ENCODE results near the gene ITGAV. TPM values are rescaled to one million over a fixed set of nuclear protein-coding genes. Genes with fewer than 3 reads are reported as not detected.

Gene ITGAV
- total and polyA plus RNA-seq, 2 of the 4 experiments (the other 2 are of a cell fraction) = 45.8 to 181 TPM

DNA sequence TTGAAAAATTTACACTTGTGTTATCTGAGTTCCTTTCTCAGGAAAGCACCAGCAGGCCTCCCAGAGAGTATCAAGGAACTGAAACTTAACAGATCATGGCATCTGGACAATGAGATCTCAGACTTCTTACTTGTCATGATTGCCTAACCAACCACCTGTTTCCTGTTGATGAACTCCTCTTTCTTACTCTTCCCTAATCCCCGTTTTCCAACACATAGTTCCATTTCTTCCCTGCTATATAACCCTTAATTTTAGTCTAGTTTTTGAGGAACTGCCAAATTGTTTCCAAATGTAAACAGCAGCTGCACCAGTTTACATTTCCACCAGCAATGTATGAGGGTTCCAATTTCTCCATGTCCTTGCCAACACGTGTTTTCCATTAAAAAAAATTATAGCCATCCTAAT lies 98.0 kb downstream of the ITGAV start:
- in situ Hi-C loops (cut with MboI; ENCODE audit: low sequenced_read_pairs) (no loop called here), dilution Hi-C loops (cut with HindIII; ENCODE audit: low sequenced_read_pairs, unreplicated experiment) (no loop called here), intact Hi-C loops (cut with micrococcal nuclease) (no loop called here)
- no peak overlapping the region for H2BK15ac ChIP-seq (ENCODE audit: low read depth, low read length)
- H2BK120ac ChIP-seq (ENCODE audit: low read depth, low read length) = no peak overlapping the region
- DNase-seq (peak; percentile 90), ATAC-seq (ENCODE audit: low read depth) (peak; percentile 62)
- no TSS peak for BruUV-seq (replicated peaks)
- H2AK9ac ChIP-seq (replicated peaks; ENCODE audit: low read depth, low read length, poor library complexity) = no peak overlapping the region
- no peak overlapping the region for H3K9ac ChIP-seq (ENCODE audit: low read depth, low read length)
- no peaks in the 10 kb centered on the region for H3K9me1 ChIP-seq (ENCODE audit: insufficient read depth, low read length)
- peaks cover 2% of the 10 kb centered on the region for H3K4me1 ChIP-seq (ENCODE audit: control insufficient read depth, insufficient read depth, low read length)
- H3K4me3 ChIP-seq (ENCODE audit: insufficient read depth, low read depth, low read length) = no peak overlapping the region
- H2BK5ac ChIP-seq (ENCODE audit: low read depth, low read length, poor library complexity, severe bottlenecking) = no peak overlapping the region
- no peak overlapping the region for H2BK20ac ChIP-seq (ENCODE audit: low read depth, low read length)
- H4K5ac ChIP-seq (ENCODE audit: low read depth, low read length) = no peak overlapping the region
- H3K27ac ChIP-seq (ENCODE audit: insufficient read depth, low read length) = no peak overlapping the region
- no peak overlapping the region for H4K91ac ChIP-seq (ENCODE audit: insufficient read depth, low read depth, low read length)
- no peak overlapping the region for H3K4me2 ChIP-seq (ENCODE audit: low read depth, low read length)
- H3K27me3 ChIP-seq (ENCODE audit: control insufficient read depth, insufficient read depth, low read length) = no peaks in the 10 kb centered on the region
- H3K18ac ChIP-seq (ENCODE audit: low read depth, low read length) = no peak overlapping the region
- H4K8ac ChIP-seq (ENCODE audit: low read depth in 2 of 2, low read length in 2 of 2) = no peak overlapping the region
- H3K9me3 ChIP-seq (ENCODE audit: control insufficient read depth, insufficient read depth, low read length) = peaks cover 5% of the 10 kb centered on the region
- ChIA-PET POLR2A (ENCODE audit: unreplicated experiment) (no interaction called here), CTCF (no interaction called here)
- H2AFZ ChIP-seq (replicated peaks; ENCODE audit: low read length, poor library complexity) = no peak overlapping the region
- WGBS, 2 experiments (ENCODE audit: extremely low coverage in 2 of 2, insufficient read length in 1 of 2) = 17% methylated on average over 1 of the region's 2 CpGs; no CpG with 5 or more reads in 1 of the 2 experiments
- H3K79me1 ChIP-seq (ENCODE audit: low read depth in 1 of 2, low read length in 2 of 2) = no peaks in the 10 kb centered on the region
- no peaks in the 10 kb centered on the region for H4K20me1 ChIP-seq (ENCODE audit: insufficient read depth, low read length)
- H2AK5ac ChIP-seq (ENCODE audit: low read depth, low read length) = no peak overlapping the region
- no peak overlapping the region for H3K4ac ChIP-seq (ENCODE audit: low read depth, low read length)
- no peak overlapping the region for H3K14ac ChIP-seq (replicated peaks; ENCODE audit: low read depth, low read length)
- H3K56ac ChIP-seq (ENCODE audit: extremely low read depth, insufficient read depth, low read length) = no peak overlapping the region
- TF ChIP-seq RAD21 (IDR thresholded peaks at IDR 0.05; ENCODE audit: low read length) (no peak), CEBPB (IDR thresholded peaks at IDR 0.05; ENCODE audit: low read depth, low read length) (no peak), POLR2A (IDR thresholded peaks at IDR 0.05; ENCODE audit: low read depth, low read length) (no peak), RFX5 (IDR thresholded peaks at IDR 0.05; ENCODE audit: low read depth, low read length) (no peak), SMC3 (IDR thresholded peaks at IDR 0.05; ENCODE audit: low read depth, low read length) (no peak), NFE2L2 (IDR thresholded peaks at IDR 0.05; ENCODE audit: low read depth, low read length) (no peak), MAFK (IDR thresholded peaks at IDR 0.05; ENCODE audit: low read depth, low read length) (no peak), CHD1 (IDR thresholded peaks at IDR 0.05; ENCODE audit: low read depth, low read length) (no peak), BHLHE40 (IDR thresholded peaks at IDR 0.05; ENCODE audit: low read depth, low read length) (no peak), FOS (IDR thresholded peaks at IDR 0.05; ENCODE audit: low read depth, low read length) (no peak), RCOR1 (IDR thresholded peaks at IDR 0.05; ENCODE audit: insufficient replicate concordance, low read length) (no peak), MXI1 (IDR thresholded peaks at IDR 0.05; ENCODE audit: borderline replicate concordance, low read depth, low read length) (no peak)
- TF ChIP-seq, protein P1, sequence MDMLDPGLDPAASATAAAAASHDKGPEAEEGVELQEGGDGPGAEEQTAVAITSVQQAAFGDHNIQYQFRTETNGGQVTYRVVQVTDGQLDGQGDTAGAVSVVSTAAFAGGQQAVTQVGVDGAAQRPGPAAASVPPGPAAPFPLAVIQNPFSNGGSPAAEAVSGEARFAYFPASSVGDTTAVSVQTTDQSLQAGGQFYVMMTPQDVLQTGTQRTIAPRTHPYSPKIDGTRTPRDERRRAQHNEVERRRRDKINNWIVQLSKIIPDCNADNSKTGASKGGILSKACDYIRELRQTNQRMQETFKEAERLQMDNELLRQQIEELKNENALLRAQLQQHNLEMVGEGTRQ (IDR thresholded peaks at IDR 0.05; ENCODE audit: low read depth, low read length) = no peak
- TF ChIP-seq, protein P2, sequence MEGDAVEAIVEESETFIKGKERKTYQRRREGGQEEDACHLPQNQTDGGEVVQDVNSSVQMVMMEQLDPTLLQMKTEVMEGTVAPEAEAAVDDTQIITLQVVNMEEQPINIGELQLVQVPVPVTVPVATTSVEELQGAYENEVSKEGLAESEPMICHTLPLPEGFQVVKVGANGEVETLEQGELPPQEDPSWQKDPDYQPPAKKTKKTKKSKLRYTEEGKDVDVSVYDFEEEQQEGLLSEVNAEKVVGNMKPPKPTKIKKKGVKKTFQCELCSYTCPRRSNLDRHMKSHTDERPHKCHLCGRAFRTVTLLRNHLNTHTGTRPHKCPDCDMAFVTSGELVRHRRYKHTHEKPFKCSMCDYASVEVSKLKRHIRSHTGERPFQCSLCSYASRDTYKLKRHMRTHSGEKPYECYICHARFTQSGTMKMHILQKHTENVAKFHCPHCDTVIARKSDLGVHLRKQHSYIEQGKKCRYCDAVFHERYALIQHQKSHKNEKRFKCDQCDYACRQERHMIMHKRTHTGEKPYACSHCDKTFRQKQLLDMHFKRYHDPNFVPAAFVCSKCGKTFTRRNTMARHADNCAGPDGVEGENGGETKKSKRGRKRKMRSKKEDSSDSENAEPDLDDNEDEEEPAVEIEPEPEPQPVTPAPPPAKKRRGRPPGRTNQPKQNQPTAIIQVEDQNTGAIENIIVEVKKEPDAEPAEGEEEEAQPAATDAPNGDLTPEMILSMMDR (conservative IDR thresholded peaks at IDR 0.05; ENCODE audit: low read depth, low read length) = no peak
- TF ChIP-seq, protein P3, sequence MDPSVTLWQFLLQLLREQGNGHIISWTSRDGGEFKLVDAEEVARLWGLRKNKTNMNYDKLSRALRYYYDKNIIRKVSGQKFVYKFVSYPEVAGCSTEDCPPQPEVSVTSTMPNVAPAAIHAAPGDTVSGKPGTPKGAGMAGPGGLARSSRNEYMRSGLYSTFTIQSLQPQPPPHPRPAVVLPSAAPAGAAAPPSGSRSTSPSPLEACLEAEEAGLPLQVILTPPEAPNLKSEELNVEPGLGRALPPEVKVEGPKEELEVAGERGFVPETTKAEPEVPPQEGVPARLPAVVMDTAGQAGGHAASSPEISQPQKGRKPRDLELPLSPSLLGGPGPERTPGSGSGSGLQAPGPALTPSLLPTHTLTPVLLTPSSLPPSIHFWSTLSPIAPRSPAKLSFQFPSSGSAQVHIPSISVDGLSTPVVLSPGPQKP (IDR thresholded peaks at IDR 0.05; ENCODE audit: borderline replicate concordance, low read depth, low read length) = no peak
- no peaks in the 10 kb centered on the region for H3K36me3 ChIP-seq (ENCODE audit: control insufficient read depth, insufficient read depth, low read length)
- H3K23ac ChIP-seq (ENCODE audit: low read depth, low read length) = no peak overlapping the region
